GM21367 (cell line): Measurements from ENCODE around the gene N4BP2L2.
"Not testable (repeated sequence)": the region's sequence is repeated elsewhere in the genome, so short reads cannot be mapped to it uniquely, and the experiment has no call there.

ENCODE experiments used
- ATAC-seq: cut with Tn5 transposase; IDR thresholded peaks from one replicate; pipeline ENCODE4 v1.9.1; 2021; ENCODE audit not compliant: unreplicated experiment

N4BP2L2 gene

DNA sequence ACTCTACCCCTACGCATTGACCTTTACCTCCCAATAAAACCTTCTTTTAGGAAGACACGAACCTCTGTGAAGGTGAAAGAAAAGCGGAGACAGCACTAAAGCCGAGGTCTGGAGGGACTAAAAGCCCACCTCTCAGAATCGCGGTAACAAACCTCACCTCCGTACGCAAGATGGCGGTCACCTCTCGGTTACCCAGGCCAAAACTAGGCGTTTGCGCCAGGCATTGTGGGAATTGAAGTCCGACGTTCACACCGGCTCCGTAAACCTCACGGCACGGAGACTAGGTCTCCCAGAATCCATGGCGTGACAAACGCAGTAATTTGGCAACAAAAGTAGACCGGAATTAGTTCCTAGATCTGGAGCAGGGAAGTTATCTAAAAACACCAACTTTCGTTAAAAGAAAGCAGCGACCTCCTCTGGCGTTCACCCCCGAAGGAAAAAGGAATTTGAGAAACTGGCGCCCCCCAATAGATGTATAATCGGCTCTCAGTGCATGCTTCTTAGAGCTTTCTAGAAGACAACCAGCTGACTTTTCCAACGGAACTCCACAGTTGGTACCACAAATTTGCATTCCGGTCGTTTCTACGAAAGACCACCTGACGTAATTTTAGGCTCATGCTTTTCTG, at the start of gene N4BP2L2:
Gene N4BP2L2, minus strand, starts transcription at position 175 of the 626 bp plus-strand sequence. CDS start 1,768 bp downstream, outside the sequence.
- ATAC-seq, result peak; percentile 93

GRCh38 chr13:32587811-32588170, 49.2 kb upstream of the N4BP2L2 start:
- no peak for ATAC-seq

DNA sequence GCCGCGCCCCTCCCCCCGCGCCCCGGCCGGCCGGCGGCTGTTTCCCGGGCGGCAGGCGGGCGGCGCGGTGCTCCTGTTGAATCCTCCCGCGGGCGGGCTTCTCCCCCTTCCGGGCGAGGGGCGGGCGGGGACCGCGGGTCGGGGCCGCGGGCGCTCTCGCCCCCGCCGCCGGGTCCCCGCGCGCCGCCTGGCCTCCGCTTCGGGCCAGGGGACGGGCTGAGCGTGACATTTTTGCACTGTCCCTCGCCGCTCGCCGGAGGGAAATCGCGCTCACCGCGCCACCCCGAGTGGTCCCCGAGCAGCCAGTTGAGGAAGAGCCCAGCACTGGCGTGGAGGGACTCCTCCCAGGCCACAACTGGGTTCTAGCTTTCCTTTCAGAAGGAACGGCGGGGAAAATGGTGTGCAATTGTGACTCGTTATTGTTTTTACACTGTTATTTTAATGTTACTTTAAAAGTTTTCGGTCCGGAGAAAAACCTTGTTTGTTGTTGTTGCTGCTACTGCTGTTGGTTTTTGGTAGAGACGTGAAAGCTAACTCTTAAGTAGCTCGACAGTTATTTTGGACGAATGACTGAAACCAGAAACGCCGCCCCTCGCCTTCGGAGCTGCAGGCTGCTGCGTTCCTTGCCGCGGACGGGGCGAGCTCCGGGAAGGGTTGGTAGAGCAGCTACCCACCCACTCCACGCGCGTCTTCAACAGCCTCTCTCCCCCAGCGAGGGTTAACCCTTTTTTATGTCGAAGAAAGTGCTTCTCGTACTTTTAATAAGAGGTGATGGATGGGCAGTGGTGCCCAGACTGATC, 48.6 kb upstream of the N4BP2L2 start:
- peak; percentile 38 for ATAC-seq

DNA sequence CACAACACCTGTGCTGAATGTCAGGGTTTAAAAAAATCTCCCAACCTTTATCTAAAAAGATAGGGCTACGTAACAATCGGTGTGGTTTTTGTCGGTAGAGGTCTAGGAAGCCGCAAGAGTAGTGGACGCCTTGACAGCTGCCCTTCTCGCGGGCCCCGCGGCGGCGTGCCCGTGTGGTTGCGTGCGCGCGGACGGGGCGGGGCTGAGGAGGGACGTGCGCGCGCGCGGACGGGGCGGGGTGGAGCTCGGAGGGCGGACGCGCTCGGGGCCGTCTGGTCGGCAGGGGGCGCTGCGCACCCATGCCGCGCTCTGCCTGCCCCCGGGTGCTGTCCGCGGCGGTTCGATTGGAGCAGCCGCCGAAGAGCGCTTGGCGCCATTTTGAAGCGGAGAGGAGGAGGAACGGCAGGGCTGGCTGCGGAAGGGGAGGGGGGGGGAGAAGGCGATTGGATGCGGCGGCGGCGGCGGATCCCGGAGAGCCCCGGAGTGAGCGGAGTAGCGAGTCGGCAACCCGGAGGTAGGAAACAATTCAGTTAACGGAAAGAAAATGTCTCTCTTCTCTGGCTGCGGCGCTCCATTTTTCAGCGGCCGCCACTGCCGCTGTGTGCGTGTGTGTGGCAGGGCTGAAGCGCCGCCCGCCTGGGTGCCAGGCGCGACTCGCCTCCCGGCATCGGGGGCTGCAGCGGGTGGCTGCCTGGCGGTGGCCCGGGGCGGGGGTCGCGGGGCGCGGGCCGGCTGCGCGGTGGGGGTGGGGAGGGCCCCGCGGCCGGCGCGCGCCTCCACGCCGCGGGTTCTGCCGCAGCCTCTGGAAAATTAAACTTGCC, 47.7 kb upstream of the N4BP2L2 start, which contains the start of gene PDS5B:
Gene PDS5B, plus strand, starts transcription at position 373 of the 821 bp plus-strand sequence. CDS start 62,321 bp downstream, outside the sequence.
- ATAC-seq, result peak; percentile 72

GRCh38 chr13:32585550-32586079, 47.0 kb upstream of the N4BP2L2 start:
- no peak for ATAC-seq

GRCh38 chr13:32582991-32583390, 44.4 kb upstream of the N4BP2L2 start:
- ATAC-seq, result no peak

- no peak for ATAC-seq
These were observed 43.7 kb upstream of the N4BP2L2 start for GRCh38 chr13:32582281-32582680.

- no peak for ATAC-seq
These were observed 42.7 kb upstream of the N4BP2L2 start for GRCh38 chr13:32581177-32581786.

- no peak for ATAC-seq
These were observed 38.4 kb upstream of the N4BP2L2 start for GRCh38 chr13:32577032-32577431.

GRCh38 chr13:32575687-32576086, 37.1 kb upstream of the N4BP2L2 start:
- not testable (repeated sequence) for ATAC-seq

DNA sequence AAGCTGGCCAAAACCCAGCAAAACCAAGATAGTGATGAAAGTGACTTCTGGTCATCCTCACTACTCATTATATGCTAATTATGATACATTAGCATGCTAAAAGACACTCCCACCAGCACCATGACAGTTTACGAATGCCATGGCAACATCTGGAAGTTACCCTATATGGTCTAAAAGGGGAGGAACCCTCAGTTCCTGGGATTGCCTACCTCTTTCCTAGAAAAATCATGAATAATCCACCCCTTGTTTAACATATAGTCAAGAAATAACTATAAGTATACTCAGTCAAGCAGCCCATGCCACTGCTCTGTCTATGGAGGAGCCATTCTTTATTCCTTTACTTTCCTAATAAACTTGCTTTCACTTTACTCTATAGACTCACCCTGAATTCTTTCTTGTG, 22.2 kb upstream of the N4BP2L2 start:
- ATAC-seq, result not testable (repeated sequence)

- ATAC-seq, result no peak
These were observed 17.0 kb upstream of the N4BP2L2 start for GRCh38 chr13:32555613-32556012.

DNA sequence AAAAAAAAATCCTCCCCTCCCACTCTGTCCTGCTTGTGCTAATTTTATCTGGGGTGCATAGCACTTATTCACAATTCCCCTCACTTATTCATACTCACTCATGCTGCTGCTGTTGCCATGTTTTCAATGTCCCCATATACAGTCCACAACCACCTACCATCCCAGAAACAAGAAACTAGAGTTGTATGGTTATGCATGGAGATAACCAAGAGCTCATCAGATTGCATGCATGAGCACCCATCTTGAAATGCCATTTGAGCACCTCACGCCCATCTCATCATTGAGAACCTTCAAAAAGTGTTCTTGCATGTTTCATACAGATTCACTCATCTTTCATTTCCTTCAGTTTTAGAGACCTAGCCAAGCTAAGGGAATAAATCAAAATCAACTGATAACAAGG, 15.1 kb upstream of the N4BP2L2 start:
- no peak for ATAC-seq

DNA sequence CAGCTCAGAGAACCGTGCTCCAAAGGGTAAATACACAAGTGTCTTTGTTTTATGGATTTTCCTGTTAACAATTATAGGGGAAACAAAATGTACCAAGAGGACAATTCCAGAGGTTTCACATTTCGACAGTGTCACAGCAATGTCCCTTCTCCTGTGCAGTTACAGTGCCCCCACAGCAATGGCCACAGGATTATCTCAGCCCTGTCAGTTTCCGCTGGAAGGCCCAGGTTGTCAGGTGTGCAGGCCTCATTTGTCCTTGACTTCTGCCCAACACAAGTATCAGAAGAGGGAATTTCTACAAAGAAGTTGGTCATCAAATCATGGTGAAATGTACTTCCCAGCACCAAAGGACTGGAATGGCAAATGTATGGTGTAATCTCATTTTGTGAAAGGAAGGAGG, 11.2 kb upstream of the N4BP2L2 start:
- no peak for ATAC-seq

- ATAC-seq, result no peak
These were observed 10.2 kb upstream of the N4BP2L2 start for GRCh38 chr13:32548837-32549236.

- ATAC-seq, result no peak
These were observed 6.5 kb upstream of the N4BP2L2 start for GRCh38 chr13:32545083-32545482.

GRCh38 chr13:32542221-32542620, 3.6 kb upstream of the N4BP2L2 start:
- ATAC-seq, result no peak

DNA sequence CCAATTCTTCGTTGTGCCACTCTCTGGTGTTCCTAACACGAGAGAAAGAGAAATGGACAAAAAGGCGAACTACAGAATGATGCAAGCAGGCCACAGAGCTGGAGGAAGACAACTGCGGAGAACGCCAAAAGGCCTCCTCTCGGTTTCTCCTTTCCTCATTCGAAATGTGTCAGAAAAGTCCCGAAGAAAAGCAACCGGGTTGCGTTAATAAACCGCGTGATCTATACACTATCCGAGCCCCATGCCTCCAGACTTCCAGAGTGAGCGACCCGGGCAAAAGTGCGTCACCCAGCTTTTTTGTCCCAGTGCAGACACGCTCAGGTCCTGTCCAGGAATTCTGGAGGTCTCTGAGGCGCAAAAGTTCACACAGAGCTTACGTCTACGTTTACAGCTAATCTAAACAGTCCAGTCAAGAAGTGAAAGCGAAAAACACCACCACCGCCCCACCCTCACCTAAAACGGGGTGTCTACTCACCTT, 413 bp downstream of the N4BP2L2 start:
- ATAC-seq, result peak; percentile 71

- no peak for ATAC-seq
These were observed 934 bp downstream of the N4BP2L2 start for GRCh38 chr13:32537580-32538142.

DNA sequence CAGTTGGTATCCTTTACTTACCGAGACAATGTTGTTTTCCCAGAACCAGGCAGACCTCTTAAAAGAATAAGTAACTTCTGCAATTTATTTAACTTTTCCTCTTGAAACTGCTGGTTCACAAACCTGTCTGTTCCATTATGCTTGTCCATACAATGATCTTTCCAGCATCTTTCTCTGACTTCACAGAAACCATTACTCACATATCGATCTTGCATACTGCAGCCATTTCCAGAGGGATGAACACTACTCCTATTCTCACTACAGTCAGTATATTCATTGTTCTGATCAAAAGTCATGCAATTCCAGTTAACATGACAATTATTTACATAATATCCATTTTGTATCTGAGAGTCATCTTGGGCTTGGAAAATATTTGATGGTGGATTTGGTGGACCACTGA, 2.8 kb downstream of the N4BP2L2 start:
- ATAC-seq, result no peak
